Keratinocyte (primary cell): Measurements from ENCODE around the gene ARCN1.
"Not testable (repeated sequence)": the region's sequence is repeated elsewhere in the genome, so short reads cannot be mapped to it uniquely, and the experiment has no call there.

Experiments used
- CTCF ChIP-seq, 3 experiments: IDR thresholded peaks in 1 of 3; conservative IDR thresholded peaks in 1 of 3; optimal IDR thresholded peaks in 1 of 3; 2 replicates in 2 of 3; 3 replicates in 1 of 3; pipeline versions ENCODE3 to v1.5.1; 2011; ENCODE audit warnings: low read length in 3 of 3, mild to moderate bottlenecking in 3 of 3, moderate library complexity in 2 of 3, control low read depth in 1 of 3, inconsistent platforms in 1 of 3; ENCODE audit not compliant: insufficient read depth in 2 of 3; ENCODE audit errors: extremely low read depth in 1 of 3
- EZH2 ChIP-seq: IDR thresholded peaks from one replicate; pipeline ENCODE4 v1.6.1; 2012; ENCODE audit warnings: inconsistent platforms, mild to moderate bottlenecking, low read length, moderate library complexity

GRCh38 chr11:118577995-118578394, 5.8 kb downstream of the ARCN1 start:
- TF ChIP-seq CTCF (optimal IDR thresholded peaks at IDR 0.05 in 1 of 3, IDR thresholded peaks at IDR 0.05 in 1 of 3, conservative IDR thresholded peaks at IDR 0.05 in 1 of 3; ENCODE audit: extremely low read depth in 1 of 3, insufficient read depth in 2 of 3, low read length in 3 of 3); EZH2: not testable (repeated sequence)
